B cell (primary cell): ENCODE measurements around the gene FAM151A.

Experiments
- CTCF ChIP-seq: fragments of 200-600 bp; IDR thresholded peaks from one replicate; pipeline ENCODE4 v1.8.0; 2022; ENCODE audit warnings: antibody characterized with exemption, mild to moderate bottlenecking
- EZH2 ChIP-seq: IDR thresholded peaks from 2 replicates; pipeline ENCODE4 v1.6.1; 2012; ENCODE audit warnings: borderline replicate concordance, low read depth, mild to moderate bottlenecking, moderate library complexity, low read length; ENCODE audit not compliant: insufficient read depth, poor library complexity, severe bottlenecking

GRCh38 chr1:54559771-54560231 lies 63.5 kb downstream of the FAM151A start:
- TF ChIP-seq CTCF (no peak), EZH2 (no peak)
